Jurkat, Clone E6-1 (cell line): ENCODE measurements around the gene ZKSCAN8.

ENCODE experiments used
- DNase-seq: peaks from one replicate; pipeline ENCODE4 v3.0.0-alpha.2; 2011; ENCODE audit warnings: low read depth, low spot score
- H3K4me3 ChIP-seq: 2 replicates; pipeline ENCODE4 v1.5.1; 2011; ENCODE audit warnings: mild to moderate bottlenecking, low read length, control low read depth, moderate library complexity

ZKSCAN8 gene

DNA sequence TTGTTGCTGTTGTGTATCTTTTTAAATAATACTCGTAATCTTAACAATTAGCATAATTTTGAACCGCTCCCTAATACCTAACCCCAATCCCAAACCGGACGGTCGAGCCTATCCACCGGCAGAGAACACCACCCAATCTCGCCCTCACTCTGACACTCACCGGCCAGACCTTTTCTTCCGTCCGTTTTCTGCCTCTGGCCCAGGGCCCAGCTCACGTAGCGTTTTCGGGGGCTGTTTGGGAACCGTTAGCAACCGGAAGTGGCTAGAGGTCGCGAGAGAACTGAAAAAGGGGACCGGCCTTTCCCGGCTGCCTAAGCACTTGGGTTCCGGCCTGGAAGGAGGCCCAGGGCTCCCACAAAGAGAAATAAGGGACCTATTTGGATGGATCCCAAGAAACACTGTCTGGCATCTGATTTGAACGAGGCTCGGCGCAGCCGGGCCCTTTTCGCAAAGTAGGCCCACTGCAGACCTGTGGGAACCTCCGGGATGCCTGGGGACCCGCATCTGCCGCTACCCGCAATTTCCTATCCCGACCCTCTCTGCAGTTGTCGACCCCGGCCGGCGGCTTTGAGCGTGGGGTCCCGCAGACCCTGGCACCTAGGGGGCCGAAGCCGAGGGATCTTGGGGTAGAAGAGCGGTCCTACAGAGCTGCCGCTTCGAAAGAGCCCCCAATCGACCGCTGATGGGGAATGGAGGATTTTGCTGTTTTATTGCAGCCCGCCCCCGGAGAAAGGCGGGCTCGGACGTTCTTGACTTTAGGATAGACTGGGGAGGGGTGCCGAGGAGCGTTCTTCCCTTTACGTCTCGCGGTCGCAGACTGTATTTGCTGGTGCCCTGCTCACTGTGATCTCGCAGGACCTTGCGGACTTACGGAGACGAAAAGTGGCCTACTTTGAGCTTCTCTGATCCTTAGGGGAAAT, 4.8 kb upstream of the ZKSCAN8 start:
- H3K4me3 ChIP-seq = peak overlapping the region; percentile 91
- peak; percentile 86 for DNase-seq

DNA sequence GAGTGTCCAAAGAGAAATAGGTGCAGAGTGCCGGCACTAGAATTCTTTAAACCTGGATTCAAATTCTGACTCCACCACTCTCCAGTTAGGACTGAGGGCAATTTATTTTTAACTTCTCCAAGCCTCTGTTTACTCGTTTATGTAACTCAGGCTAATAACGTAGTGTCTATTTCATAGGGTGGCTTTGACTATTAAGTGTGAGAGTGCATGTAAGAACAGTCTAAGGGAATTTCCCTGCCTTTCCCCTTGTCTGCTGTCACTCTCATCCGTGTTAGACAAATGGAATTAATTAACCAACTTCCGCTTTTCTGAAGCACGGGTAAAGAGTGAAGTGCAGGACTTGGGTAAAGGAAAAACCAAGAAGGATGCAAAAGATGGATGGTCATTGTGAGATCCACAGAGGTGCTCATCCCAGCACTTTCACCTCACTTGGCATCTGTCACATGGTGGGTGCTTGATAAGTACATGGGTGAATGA, 4.1 kb upstream of the ZKSCAN8 start:
- peak overlapping the region; percentile 91 for H3K4me3 ChIP-seq
- no peak for DNase-seq

DNA sequence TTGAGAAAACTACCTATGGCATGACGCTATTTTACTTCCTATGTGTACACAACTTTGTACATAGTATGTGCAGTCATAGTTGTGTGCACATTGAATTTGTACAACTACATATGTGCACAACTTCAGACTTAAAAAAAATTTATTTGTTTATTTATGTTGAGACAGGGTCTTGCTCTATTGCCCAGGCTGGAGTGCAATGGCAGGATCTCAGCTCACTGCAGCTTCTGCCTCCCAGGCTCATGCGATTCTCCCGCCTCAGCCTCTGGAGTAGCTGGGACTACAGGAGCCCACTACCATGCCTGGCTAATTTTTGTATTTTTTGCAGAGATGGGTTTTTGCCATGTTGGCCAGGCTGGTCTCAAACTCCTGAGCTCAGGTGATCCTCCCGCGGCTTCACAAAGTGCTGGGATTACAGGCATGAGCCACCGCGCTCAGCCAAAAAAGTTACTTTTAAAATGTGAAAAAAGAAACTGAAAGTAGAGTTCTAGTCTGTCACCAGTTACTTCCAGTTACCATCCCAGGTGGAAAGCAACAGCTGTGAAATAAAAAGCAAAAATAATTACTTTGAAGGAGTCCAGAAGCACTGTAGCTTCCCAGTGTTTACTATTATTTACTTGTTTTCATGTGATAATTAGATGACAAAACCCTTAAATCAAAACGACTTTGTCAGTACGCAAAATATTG, 1.7 kb upstream of the ZKSCAN8 start:
- no peak for DNase-seq
- no peak overlapping the region for H3K4me3 ChIP-seq

DNA sequence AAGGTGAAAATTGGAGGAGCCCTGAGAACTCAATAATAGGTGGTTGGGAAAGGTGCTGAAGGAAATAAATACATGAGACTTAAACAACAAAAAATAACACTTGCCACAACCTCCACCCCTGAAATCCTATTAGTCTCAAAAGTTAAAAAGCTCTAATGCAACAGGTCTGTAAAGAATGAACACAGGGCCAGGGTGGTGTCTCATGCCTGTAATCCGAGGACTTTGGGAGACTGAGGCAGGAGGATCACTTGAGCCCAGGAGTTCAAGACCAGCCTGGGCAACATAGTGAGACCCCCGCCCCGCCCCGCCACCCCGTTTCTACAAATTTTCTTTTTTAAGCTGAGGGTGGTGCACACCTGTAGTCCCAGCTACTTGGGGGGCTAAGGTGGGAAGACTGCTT, 1.1 kb upstream of the ZKSCAN8 start:
- no peak overlapping the region for H3K4me3 ChIP-seq
- no peak for DNase-seq

DNA sequence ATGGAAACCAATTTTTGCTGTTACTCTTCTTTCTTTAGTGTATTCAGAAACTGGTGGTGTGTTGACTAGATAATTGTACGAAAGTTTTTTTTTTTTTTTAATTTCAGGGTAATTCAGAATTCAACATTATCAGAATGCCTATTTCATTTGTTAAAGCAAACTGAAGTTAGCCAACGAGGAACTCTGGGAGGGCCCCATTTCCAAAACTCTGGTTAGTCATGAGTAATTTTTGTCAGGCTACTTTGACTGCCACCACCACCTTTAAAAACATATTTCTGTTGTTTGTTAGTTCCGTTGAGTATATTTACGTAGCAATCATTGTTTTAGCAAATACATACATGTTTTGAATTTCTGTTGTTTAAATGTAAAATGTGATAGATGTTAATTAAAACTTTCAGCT, 763 bp downstream of the ZKSCAN8 start:
- peak overlapping the region; percentile 69 for H3K4me3 ChIP-seq
- no peak for DNase-seq

DNA sequence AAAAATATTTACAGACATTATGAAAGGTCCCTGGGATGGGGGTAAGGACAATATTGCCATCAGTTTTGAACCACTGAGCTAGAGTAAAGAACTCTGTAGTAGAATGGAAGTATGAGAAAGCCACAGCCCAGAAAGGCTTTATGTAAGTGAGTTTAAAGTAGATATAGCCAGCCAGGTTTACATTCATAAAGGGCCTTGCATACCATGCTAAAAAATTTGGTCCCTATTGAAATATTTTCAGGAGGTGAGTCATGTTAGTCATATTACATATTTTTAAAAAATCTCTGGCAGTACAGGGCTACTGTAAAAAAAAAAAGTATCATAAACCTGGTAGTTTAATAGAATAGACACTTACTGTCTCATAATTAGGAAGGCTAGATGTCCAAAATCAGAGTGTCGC, 3.5 kb downstream of the ZKSCAN8 start:
- H3K4me3 ChIP-seq = no peak overlapping the region
- DNase-seq = no peak

DNA sequence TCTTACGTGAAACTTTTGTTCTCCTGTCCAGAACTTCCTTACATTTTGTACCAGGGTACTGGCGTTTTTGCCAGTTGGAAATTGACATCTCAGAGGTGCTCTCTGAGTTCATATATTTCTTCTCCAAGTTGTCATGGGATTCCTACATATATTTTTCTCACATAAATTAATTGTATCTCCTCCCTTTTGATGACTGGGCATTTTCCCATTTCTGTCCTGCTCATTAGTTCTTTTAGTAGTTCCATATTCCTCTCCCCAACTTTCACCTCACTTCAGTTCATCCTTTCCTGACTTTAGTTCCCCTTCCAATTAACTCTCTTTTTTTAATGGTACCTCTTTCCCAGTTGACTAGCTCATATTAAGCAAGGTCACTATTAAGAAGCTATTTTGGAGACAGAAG, 10.8 kb downstream of the ZKSCAN8 start:
- DNase-seq = no peak
- no peak overlapping the region for H3K4me3 ChIP-seq

DNA sequence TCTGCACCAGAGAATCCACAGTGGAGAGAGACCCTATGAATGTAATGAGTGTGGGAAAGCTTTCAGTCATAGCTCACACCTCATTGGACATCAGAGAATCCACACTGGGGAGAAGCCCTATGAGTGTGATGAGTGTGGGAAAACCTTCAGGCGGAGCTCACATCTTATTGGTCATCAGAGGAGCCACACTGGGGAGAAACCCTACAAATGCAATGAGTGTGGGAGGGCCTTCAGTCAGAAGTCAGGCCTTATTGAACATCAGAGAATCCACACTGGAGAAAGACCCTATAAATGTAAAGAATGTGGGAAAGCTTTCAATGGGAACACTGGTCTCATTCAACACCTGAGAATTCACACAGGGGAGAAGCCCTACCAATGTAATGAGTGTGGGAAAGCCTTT, 11.9 kb downstream of the ZKSCAN8 start:
- no peak for DNase-seq
- H3K4me3 ChIP-seq = no peak overlapping the region

DNA sequence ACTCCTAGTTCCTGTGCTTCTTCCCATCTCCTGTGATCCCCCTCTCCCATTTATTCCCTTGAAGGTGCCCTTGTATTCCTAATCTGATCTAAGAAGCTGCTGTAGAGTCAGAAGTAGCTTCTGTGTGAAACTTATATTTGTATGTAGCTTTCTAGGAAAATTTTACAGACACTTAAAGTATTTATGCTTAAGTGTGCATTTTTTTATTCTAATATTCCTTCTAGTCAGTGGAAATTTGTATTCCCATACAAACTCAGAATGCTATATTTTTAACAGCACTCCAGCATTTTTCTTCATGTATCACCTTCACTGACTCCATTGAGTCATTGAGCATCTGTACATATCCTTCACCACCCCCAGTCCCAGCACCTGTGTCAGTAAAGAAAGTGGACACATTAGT, 12.7 kb downstream of the ZKSCAN8 start:
- DNase-seq = no peak
- no peak overlapping the region for H3K4me3 ChIP-seq

DNA sequence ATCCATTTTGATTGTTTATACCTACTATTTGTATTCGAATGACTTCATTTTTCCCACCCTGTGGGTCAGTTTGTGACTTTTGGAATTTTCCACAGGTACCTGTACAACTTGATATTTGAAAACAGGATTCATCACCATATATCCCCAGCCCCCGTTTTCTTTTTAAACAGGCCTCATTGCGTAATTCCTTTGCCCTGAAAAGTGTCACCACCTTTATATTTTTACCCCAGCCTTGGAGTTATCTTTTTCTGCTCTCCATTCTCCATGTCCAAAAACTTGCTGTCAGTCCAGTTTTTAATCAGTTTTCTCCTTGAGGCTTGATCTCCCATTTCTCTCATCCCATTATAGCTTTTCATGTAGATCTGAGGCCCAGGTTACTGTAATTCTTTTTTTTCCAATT, 16.6 kb downstream of the ZKSCAN8 start:
- DNase-seq = no peak
- H3K4me3 ChIP-seq = no peak overlapping the region

DNA sequence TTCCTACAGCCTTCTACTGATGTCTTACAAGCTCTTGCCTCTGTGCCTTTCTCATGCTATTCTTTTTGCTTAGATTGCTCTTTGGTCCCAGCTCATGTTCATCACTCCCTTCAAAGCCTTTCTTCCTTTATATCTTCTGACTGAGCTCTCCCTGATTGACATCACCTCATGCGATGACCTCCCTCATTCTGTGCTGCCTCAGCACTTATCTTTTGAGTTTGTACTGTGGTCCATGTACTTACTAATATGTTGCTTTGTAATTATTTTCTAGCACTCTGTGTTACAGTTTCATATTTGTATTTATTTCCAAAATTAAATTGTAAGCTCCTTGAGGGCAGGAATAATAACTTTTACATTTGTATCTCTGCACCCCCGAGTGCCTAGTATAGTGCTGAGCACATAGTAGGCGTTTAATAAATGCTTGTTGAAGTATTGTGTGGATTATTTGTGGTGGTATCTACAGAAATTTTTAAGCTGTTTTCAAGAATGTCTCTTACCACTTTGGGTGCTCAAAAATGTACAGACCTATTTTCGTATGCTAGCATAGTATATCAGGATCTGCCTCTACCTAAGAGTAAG, 17.4 kb downstream of the ZKSCAN8 start:
- no peak overlapping the region for H3K4me3 ChIP-seq
- no peak for DNase-seq

DNA sequence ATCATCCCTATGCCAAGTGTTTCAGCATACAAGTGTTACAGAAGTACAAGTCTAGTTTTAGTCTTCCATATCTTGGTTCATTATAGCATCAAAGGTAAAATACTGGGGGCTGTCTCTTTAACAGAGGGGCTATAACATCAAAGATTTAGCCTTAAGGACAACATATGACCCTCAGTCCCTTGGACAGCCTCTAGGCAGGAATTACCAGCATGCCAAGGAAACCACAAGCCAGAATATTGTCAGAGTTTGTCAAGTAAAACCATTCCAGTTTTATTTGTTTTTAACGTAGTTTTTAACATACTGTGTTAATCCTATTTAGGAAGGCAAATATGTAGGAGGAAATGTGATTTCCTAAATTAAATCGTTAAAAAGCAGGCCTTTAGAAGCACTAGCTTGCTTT, 18.6 kb downstream of the ZKSCAN8 start:
- DNase-seq = no peak
- H3K4me3 ChIP-seq = no peak overlapping the region

DNA sequence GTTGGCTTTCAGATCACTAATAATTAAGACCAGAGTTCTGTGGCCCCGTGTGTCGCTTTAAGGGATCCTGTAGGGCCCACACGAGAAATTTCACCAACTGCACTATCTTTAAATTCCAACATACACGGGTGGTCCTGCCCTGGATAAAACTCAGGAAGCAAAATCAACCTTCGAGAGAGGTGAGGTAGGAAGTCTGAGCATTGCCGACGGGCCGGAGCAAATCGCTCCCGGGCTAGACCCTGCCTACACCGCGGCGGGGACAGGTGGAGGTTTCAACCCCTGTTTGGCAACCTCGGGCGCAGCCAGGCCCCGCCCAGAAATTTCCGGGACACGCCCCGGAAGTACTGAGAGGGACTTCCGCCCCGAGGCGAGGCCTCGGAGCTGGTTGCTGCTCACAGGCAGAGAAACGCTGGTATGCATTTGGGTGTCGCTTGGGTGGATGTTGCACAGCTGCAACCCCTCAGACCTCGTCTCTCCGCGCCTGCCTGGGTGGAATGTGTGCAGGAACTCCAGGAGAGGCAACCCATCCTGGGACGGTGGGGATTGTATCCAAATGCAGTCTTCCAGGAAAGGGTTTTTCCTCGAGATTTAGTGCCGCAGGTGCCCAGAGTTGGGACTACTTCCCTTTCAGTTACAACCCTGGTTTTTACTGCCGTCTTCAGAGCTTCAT, 19.9 kb downstream of the ZKSCAN8 start:
- H3K4me3 ChIP-seq = no peak overlapping the region
- DNase-seq = no peak

DNA sequence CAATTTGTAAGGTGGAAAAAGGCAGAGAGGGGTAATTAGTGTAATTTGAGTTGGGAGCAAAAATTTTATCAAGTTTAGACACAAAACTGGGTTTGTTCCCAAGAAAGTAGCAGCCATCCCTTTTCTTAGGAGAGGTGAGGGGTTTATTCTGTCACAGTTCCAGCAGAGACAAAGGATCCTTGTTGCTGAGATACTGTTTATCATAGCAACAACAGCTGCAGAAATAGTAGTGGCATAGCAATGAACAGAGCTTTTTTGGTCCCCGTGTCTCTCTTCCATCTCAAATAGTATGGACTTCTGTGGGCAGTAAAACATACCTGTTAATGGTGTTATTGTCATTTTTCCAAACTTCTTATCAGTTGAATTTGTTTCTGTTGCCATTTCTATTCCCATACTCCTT, 23.9 kb downstream of the ZKSCAN8 start:
- H3K4me3 ChIP-seq = no peak overlapping the region
- DNase-seq = no peak

DNA sequence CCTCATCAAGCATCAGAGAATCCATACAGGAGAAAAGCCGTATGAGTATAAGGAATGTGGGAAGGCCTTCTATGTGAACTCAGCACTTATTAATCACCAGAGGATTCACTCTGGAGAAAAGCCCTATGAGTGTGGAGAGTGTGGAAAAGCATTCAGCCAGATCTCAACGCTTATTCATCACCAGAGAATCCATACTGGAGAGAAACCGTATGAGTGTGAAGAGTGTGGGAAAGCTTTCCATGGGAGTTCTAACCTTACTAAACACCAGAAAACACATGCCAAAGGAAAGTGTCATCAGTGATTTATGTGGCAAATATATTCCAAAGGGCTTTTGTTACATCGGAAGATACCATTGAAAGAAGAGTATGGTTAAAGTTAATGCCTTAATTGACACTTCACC, 25.4 kb downstream of the ZKSCAN8 start:
- H3K4me3 ChIP-seq = no peak overlapping the region
- no peak for DNase-seq

DNA sequence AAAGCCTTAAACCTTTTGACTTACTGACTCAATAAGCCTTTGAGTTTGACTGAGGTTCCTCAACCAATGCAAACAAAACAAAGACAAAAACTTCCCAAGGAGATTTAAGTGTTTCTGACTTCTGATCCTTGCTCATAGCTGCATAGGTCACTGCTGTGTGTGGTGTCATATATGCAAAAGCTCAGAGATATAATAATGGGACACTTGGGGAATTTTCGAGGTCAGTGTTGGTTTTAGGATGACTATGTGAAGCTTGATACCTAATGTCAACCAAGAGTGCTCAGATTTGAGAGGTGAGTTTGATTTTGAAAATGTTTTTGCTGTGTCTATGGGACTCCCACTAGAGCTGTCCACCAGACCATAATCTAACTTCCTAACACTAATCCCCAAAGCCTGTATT, 26.2 kb downstream of the ZKSCAN8 start:
- no peak overlapping the region for H3K4me3 ChIP-seq

DNA sequence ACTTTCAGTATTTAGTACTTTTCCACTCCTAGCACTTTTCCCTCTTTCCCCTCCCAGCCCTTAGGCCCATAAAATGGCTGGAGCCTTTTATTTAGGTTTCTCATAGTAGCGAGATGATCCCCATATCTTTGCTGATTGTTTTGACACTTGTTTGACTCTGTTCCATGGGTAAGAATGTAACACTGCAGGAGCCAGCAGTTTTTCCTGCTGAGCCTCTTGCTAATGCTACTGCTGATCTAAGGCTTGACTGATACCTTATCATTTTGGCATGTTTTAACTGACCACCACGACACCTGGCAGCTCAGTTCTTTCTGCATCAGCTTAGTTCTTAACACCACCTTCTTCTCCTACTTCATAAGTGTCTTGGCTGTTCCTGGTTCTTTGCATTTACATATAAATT, 29.6 kb downstream of the ZKSCAN8 start:
- DNase-seq = no peak
- no peak overlapping the region for H3K4me3 ChIP-seq

More for the DNA sequence above, 26.2 kb downstream of the ZKSCAN8 start:
- no peak for DNase-seq

DNA sequence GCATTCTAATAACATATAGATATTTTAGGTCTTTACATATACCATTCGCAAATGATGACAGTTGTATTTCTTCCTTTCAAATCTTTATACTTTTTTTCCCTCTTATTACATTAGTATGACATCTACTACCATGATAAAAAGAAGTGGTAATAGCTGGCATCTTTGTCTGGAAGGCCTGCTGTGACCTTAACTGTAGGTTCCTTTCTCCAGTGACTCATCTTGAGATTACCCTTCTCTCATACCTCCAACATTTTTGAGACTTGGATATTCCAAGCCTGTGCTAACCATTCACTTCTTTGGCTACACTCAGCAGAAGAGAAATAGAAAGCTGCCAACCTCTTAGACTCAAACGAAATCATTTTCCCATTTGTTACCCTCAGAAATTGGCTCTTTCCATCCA, 30.3 kb downstream of the ZKSCAN8 start:
- no peak overlapping the region for H3K4me3 ChIP-seq
- DNase-seq = no peak

DNA sequence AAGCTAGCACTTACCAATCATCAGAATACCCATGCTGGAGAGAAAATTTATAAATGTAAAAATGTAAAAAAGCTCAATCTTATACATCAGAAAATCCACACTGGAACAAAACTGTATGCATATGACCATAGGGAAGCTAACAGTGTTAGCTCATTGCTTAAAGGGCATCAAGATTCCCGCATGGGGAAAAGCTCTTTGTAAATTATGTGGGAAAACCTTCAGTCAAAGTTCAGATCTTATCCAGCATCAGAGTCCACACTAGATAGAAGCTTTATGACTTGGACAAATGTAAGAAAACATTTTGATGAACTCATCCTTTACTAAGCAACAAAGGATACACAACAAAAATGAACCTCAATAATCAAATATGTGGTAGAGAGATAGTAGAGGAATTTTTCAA, 34.7 kb downstream of the ZKSCAN8 start:
- H3K4me3 ChIP-seq = no peak overlapping the region
- no peak for DNase-seq

DNA sequence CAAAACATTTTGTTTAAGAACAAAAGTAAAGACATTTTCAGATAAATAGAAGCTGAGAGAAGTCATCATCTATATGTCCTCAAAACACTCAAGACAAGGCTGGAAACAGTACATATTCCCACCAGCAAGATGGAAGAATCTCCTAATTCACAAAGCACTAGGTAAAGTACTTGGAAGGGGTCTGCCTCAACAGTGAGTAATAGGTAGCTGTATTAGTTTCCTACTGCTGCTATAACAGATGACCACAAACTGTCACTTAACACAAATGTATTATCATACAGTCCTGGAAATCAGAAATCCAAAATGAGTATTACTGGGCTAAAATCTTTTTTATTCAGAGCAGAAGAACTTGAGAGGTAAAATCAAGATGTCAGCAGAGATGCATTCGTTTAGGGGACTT, 40.6 kb downstream of the ZKSCAN8 start:
- DNase-seq = no peak
- no peak overlapping the region for H3K4me3 ChIP-seq
